ENCODE results near the gene DEFB113.
"Not testable (repeated sequence)": the region's sequence is repeated elsewhere in the genome, so short reads cannot be mapped to it uniquely, and the experiment has no call there.

Gene DEFB113
- total RNA-seq, result 0 reads per million in 2 donors

- no peak for DNase-seq
These were observed at the start of gene DEFB113 for GRCh38 chr6:49969605-49970004. DEFB113 (minus strand) TSS chr6:49969625; CDS start chr6:49969625, 0 bp downstream.

GRCh38 chr6:50007819-50008218 lies 38.4 kb upstream of the DEFB113 start:
- no peak for DNase-seq

GRCh38 chr6:50003139-50003538 lies 33.7 kb upstream of the DEFB113 start:
- no peak for DNase-seq

- DNase-seq, result no peak
These were observed 25.9 kb upstream of the DEFB113 start for GRCh38 chr6:49995278-49995677.

GRCh38 chr6:49988900-49989299 lies 19.5 kb upstream of the DEFB113 start:
- DNase-seq, result no peak

- DNase-seq, result no peak
These were observed 18.3 kb upstream of the DEFB113 start for GRCh38 chr6:49987749-49988148.

GRCh38 chr6:49986551-49986950 lies 17.1 kb upstream of the DEFB113 start:
- DNase-seq, result no peak

GRCh38 chr6:49982046-49982445 lies 12.6 kb upstream of the DEFB113 start:
- DNase-seq, result no peak

GRCh38 chr6:49980898-49981297 lies 11.5 kb upstream of the DEFB113 start:
- DNase-seq, result no peak

GRCh38 chr6:49979584-49979983 lies 10.2 kb upstream of the DEFB113 start:
- DNase-seq, result no peak

- no peak for DNase-seq
These were observed 9.2 kb upstream of the DEFB113 start for GRCh38 chr6:49978332-49979226.

- no peak for DNase-seq
These were observed 2.6 kb downstream of the DEFB113 start for GRCh38 chr6:49966823-49967222.

GRCh38 chr6:49966334-49966733 lies 3.1 kb downstream of the DEFB113 start:
- no peak for DNase-seq

- no peak for DNase-seq
These were observed 5.4 kb downstream of the DEFB113 start, which contains the start of gene DEFB114 for GRCh38 chr6:49964064-49964463. DEFB114 (minus strand) TSS chr6:49964164; CDS start chr6:49964105, 59 bp downstream.

- DNase-seq, result no peak
These were observed 11.2 kb downstream of the DEFB113 start for GRCh38 chr6:49958180-49958579.

- DNase-seq, result no peak
These were observed 13.6 kb downstream of the DEFB113 start for GRCh38 chr6:49955847-49956246.

- no peak for DNase-seq
These were observed 17.5 kb downstream of the DEFB113 start for GRCh38 chr6:49951926-49952325.

GRCh38 chr6:49950415-49950751 lies 19.0 kb downstream of the DEFB113 start:
- no peak for DNase-seq

- DNase-seq, result no peak
These were observed 20.4 kb downstream of the DEFB113 start for GRCh38 chr6:49949062-49949461.

GRCh38 chr6:49946835-49947234 lies 22.6 kb downstream of the DEFB113 start:
- no peak for DNase-seq

GRCh38 chr6:49944068-49944467 lies 25.4 kb downstream of the DEFB113 start:
- DNase-seq, result not testable (repeated sequence)

- DNase-seq, result no peak
These were observed 29.4 kb downstream of the DEFB113 start for GRCh38 chr6:49939993-49940498.

- DNase-seq, result no peak
These were observed 31.6 kb downstream of the DEFB113 start for GRCh38 chr6:49937811-49938210.

- no peak for DNase-seq
These were observed 32.4 kb downstream of the DEFB113 start for GRCh38 chr6:49937017-49937416.

All from activated gamma-delta T cell (primary cell).